Keratinocyte (primary cell): ENCODE measurements around the gene ALK. TPM values are rescaled to one million over a fixed set of nuclear protein-coding genes. Genes with fewer than 3 reads are reported as not detected.

ENCODE experiments used
- DNase-seq: peaks from one replicate; pipeline ENCODE4 v3.0.0-alpha.2; 2011; ENCODE audit warnings: low read depth, missing footprints, low spot score
- FAIRE-seq: peaks from 2 replicates; lab custom pipeline; 2011; peaks lifted over from hg19 to GRCh38; lab: Jason Lieb, UNC
- H2AFZ ChIP-seq: 2 replicates; pipeline ENCODE4 v1.6.0; 2012; ENCODE audit warnings: low read length, control low read depth, inconsistent platforms; ENCODE audit not compliant: control insufficient read depth
- H3K27ac ChIP-seq: 2 replicates; pipeline ENCODE4 v1.5.1; 2011; ENCODE audit warnings: low read length; ENCODE audit not compliant: control insufficient read depth, insufficient read depth
- H3K27me3 ChIP-seq: 3 replicates; pipeline ENCODE4 v1.6.0; 2011; ENCODE audit warnings: low read length; ENCODE audit not compliant: control insufficient read depth, insufficient read depth; ENCODE audit errors: extremely low read depth
- H3K36me3 ChIP-seq, 2 experiments: 2 replicates in 1 of 2; 3 replicates in 1 of 2; pipeline ENCODE4 v1.5.1; 2011; ENCODE audit warnings: low read length in 2 of 2, mild to moderate bottlenecking in 1 of 2; ENCODE audit not compliant: control insufficient read depth in 2 of 2, insufficient read depth in 2 of 2; ENCODE audit errors: extremely low read depth in 1 of 2
- H3K4me1 ChIP-seq: 3 replicates; pipeline ENCODE4 v1.5.1; 2011; ENCODE audit warnings: low read length; ENCODE audit not compliant: control insufficient read depth, insufficient read depth; ENCODE audit errors: extremely low read depth
- H3K4me2 ChIP-seq: 3 replicates; pipeline ENCODE4 v1.6.0; 2011; ENCODE audit warnings: low read depth, low read length; ENCODE audit not compliant: control insufficient read depth, insufficient read depth; ENCODE audit errors: extremely low read depth
- H3K4me3 ChIP-seq, 3 experiments: fragments of 200-600 bp in 1 of 3; sonication (generic) in 1 of 3; 2 replicates in 2 of 3; 3 replicates in 1 of 3; pipeline ENCODE4 v1.5.1; 2011 to 2016; ENCODE audit warnings: low read length in 3 of 3, mild to moderate bottlenecking in 3 of 3, control low read depth in 2 of 3, inconsistent platforms in 1 of 3, low read depth in 1 of 3, mixed read lengths in 1 of 3, mixed run types in 1 of 3, moderate library complexity in 1 of 3; ENCODE audit not compliant: control insufficient read depth in 2 of 3, insufficient read depth in 2 of 3; ENCODE audit errors: extremely low read depth in 1 of 3
- H3K79me2 ChIP-seq: 2 replicates; pipeline ENCODE4 v1.6.0; 2012; ENCODE audit warnings: low read length; ENCODE audit not compliant: control insufficient read depth, insufficient read depth
- H3K9ac ChIP-seq: 3 replicates; pipeline ENCODE4 v1.6.0; 2011; ENCODE audit warnings: low read length; ENCODE audit not compliant: control insufficient read depth, insufficient read depth; ENCODE audit errors: extremely low read depth
- H3K9me1 ChIP-seq: 3 replicates; pipeline ENCODE4 v1.6.0; 2011; ENCODE audit warnings: low read length; ENCODE audit not compliant: control insufficient read depth, insufficient read depth; ENCODE audit errors: extremely low read depth
- H3K9me3 ChIP-seq: 2 replicates; pipeline ENCODE4 v1.5.1; 2012; ENCODE audit warnings: low read depth, low read length; ENCODE audit not compliant: control insufficient read depth
- H4K20me1 ChIP-seq: 3 replicates; pipeline ENCODE4 v1.6.0; 2011; ENCODE audit warnings: low read length; ENCODE audit not compliant: control insufficient read depth, insufficient read depth; ENCODE audit errors: extremely low read depth
- CTCF ChIP-seq, 3 experiments: IDR thresholded peaks in 1 of 3; conservative IDR thresholded peaks in 1 of 3; optimal IDR thresholded peaks in 1 of 3; 2 replicates in 2 of 3; 3 replicates in 1 of 3; pipeline versions ENCODE3 to v1.5.1; 2011; ENCODE audit warnings: low read length in 3 of 3, mild to moderate bottlenecking in 3 of 3, moderate library complexity in 2 of 3, control low read depth in 1 of 3, inconsistent platforms in 1 of 3; ENCODE audit not compliant: insufficient read depth in 2 of 3; ENCODE audit errors: extremely low read depth in 1 of 3
- EZH2 ChIP-seq: IDR thresholded peaks from one replicate; pipeline ENCODE4 v1.6.1; 2012; ENCODE audit warnings: inconsistent platforms, mild to moderate bottlenecking, low read length, moderate library complexity
- dilution Hi-C: fragments of 300-500 bp; cut with MboI; formaldehyde crosslinking; loops from one replicate; pipeline ENCODE4 v1.7.0; 2020; ENCODE audit warnings: low sequenced_read_pairs; ENCODE audit not compliant: extremely low pct_ligation_motif_present
- polyA plus RNA-seq, 5 experiments: library from polyadenylated mRNA; depleted of rRNA in 3 of 5; stranded (reverse) in 3 of 5; stranded (forward) in 1 of 5; unstranded in 1 of 5; fragments of >200 nt; gene quantifications; 1 replicate in 1 of 5; 2 replicates in 3 of 5; 3 replicates in 1 of 5; pipeline versions ENCODE4 v1.2.1 to v1.2.3, GENCODE V29; 2011 to 2012; ENCODE audit warnings: missing spikeins in 2 of 5, low read depth in 1 of 5, low replicate concordance in 1 of 5

The ALK gene
- polyA plus RNA-seq, 1 donor (not counting 4 experiments of a cell fraction or from before 2014, with no cell fraction given): not detected

GRCh38 chr2:29874745-29875144, 46.6 kb downstream of the ALK start:
- Histone ChIP-seq H3K79me2 (no peaks in the 10 kb centered on the region), H3K9me1 (peaks cover 2% of the 10 kb centered on the region), H4K20me1 (no peaks in the 10 kb centered on the region), H3K9ac (no peak overlapping the region), H3K9me3 (no peaks in the 10 kb centered on the region), H3K36me3 (no peaks in the 10 kb centered on the region), H3K27me3 (peaks cover 14% of the 10 kb centered on the region), H3K4me1 (no peaks in the 10 kb centered on the region), H2AFZ (no peak overlapping the region), H3K4me2 (no peak overlapping the region), H3K27ac (no peak overlapping the region), H3K4me3 (no peak overlapping the region)
- dilution Hi-C loops: no loop called here
- DNase-seq (no peak), FAIRE-seq (no peak)
- TF ChIP-seq CTCF (optimal IDR thresholded peaks at IDR 0.05 in 1 of 3, IDR thresholded peaks at IDR 0.05 in 1 of 3, conservative IDR thresholded peaks at IDR 0.05 in 1 of 3; ENCODE audit: extremely low read depth in 1 of 3, insufficient read depth in 2 of 3, low read length in 3 of 3) (no peak), EZH2 (no peak)

GRCh38 chr2:29872870-29873269, 48.5 kb downstream of the ALK start:
- DNase-seq (no peak), FAIRE-seq (no peak)
- H4K20me1 ChIP-seq: no peaks in the 10 kb centered on the region
- peaks cover 20% of the 10 kb centered on the region for H3K27me3 ChIP-seq
- no peak overlapping the region for H3K4me2 ChIP-seq
- dilution Hi-C loops: no loop called here
- no peaks in the 10 kb centered on the region for H3K4me1 ChIP-seq
- H3K27ac ChIP-seq: no peak overlapping the region
- no peaks in the 10 kb centered on the region for H3K36me3 ChIP-seq
- no peaks in the 10 kb centered on the region for H3K79me2 ChIP-seq
- no peak overlapping the region for H3K9ac ChIP-seq
- TF ChIP-seq EZH2 (no peak), CTCF (optimal IDR thresholded peaks at IDR 0.05 in 1 of 3, IDR thresholded peaks at IDR 0.05 in 1 of 3, conservative IDR thresholded peaks at IDR 0.05 in 1 of 3; ENCODE audit: extremely low read depth in 1 of 3, insufficient read depth in 2 of 3, low read length in 3 of 3) (no peak)
- no peaks in the 10 kb centered on the region for H3K9me3 ChIP-seq
- H3K4me3 ChIP-seq: no peak overlapping the region
- H3K9me1 ChIP-seq: peaks cover 2% of the 10 kb centered on the region
- H2AFZ ChIP-seq: no peak overlapping the region
